ENCODE results near the gene PIEZO2. TPM values are rescaled to one million over a fixed set of nuclear protein-coding genes. Genes with fewer than 3 reads are reported as not detected.

The PIEZO2 gene
- polyA plus RNA-seq, 1 experiment = 4.6 TPM

DNA sequence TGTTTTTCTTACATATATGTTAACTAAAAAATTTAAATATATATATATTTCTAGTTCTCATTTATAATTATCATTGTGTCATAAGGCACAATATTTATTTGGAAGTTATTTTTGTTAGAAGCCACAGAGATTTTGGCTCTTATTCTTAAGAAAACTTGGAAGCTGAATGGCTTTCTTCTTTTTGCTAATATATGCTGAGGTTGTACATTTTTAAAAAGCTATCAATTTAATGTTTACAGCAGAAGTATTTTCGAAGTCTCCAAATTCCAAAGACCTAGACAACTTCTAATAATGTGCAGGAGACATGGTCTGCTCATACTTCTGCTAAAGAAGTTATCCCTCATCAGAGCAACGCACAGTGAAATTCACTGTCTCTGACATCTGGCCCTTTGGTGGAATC is 3.7 kb upstream of the PIEZO2 start:
- H3K36me3 ChIP-seq (ENCODE audit: control insufficient read depth, insufficient read depth, low read length) = no peaks in the 10 kb centered on the region
- DNase-seq (ENCODE audit: low read depth) = no peak
- no peak overlapping the region for H3K4me3 ChIP-seq (ENCODE audit: low read depth, low read length)
- H3K27me3 ChIP-seq (ENCODE audit: control insufficient read depth, insufficient read depth, low read length) = peaks cover 13% of the 10 kb centered on the region
- TF ChIP-seq, protein P1, sequence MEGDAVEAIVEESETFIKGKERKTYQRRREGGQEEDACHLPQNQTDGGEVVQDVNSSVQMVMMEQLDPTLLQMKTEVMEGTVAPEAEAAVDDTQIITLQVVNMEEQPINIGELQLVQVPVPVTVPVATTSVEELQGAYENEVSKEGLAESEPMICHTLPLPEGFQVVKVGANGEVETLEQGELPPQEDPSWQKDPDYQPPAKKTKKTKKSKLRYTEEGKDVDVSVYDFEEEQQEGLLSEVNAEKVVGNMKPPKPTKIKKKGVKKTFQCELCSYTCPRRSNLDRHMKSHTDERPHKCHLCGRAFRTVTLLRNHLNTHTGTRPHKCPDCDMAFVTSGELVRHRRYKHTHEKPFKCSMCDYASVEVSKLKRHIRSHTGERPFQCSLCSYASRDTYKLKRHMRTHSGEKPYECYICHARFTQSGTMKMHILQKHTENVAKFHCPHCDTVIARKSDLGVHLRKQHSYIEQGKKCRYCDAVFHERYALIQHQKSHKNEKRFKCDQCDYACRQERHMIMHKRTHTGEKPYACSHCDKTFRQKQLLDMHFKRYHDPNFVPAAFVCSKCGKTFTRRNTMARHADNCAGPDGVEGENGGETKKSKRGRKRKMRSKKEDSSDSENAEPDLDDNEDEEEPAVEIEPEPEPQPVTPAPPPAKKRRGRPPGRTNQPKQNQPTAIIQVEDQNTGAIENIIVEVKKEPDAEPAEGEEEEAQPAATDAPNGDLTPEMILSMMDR (IDR thresholded peaks at IDR 0.05; ENCODE audit: insufficient read depth, low read depth, low read length) = no peak
- CTCF ChIA-PET = interaction anchor here (0.9 to 5.2 kb wide), 9 partner anchors 22 to 593 kb away, joined by 3 to 38 read pairs (median 3); no protein-coding TSS in a partner anchor
- POLR2A ChIA-PET = no interaction called here

DNA sequence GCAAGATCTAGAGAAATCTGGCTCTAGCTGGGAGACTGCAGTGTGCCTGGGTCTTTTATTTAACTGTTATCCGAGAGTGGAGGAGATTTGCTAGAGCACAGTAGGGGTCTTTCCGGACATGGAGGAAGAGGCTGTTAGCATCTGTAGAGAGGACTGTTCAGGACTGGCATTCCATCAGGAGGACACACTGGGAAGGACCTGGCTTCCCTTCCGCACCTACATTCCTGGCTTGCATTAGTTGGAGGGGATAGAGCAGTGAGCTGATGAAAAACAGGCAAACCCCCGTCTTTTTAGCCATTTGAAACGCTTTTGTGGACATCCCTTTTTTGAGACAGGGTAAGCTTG is 874 bp upstream of the PIEZO2 start:
- TF ChIP-seq, protein P1 (IDR thresholded peaks at IDR 0.05; ENCODE audit: insufficient read depth, low read depth, low read length) = no peak
- POLR2A ChIA-PET = no interaction called here
- Histone ChIP-seq H3K36me3 (ENCODE audit: control insufficient read depth, insufficient read depth, low read length) (no peaks in the 10 kb centered on the region), H3K4me3 (ENCODE audit: low read depth, low read length) (no peak overlapping the region), H3K27me3 (ENCODE audit: control insufficient read depth, insufficient read depth, low read length) (peaks cover 33% of the 10 kb centered on the region)
- no peak for DNase-seq (ENCODE audit: low read depth)
- CTCF ChIA-PET = interaction anchor here (1.9 to 3.1 kb wide), 3 partner anchors 13 to 403 kb away, joined by 4 to 10 read pairs (median 4); no protein-coding TSS in a partner anchor

DNA sequence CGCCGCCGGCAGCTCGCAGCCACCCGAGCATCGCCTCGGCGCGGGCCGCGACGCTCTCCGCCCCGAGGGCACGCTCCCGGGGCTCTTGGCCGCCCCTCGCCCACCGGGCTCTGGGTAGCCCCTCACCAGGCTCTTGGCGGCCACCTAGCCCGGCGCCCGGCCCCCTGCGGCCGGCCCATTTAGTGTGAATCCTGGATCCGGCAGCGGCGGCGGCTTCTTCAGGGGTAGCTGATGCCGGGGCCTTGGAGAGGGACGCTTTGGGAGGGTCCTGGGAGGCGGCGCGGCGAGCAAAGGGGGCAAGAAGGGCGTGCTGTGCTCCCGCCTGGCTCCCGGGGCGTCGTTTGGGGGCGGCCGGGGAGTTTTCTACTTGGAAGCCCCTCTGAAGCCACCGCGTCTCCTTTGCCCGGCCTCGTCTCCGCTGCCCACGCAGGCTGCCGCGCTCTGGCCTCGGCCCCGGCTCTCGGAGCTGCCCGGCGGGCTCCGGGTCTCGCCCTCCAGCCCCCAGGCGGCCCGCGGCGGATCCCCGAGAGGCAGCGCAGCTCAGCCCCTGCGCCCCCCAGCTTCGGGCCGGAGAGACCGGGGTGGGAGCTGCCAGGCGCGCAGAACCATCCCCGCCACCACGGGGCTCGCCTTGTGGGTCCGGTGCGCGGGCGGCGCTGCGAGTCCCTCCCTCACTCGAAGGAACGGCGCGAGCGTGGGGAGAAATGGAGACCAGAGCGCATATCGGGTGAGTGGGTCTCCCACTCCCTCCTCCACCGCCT is 509 bp downstream of the PIEZO2 start:
- no peaks in the 10 kb centered on the region for H3K36me3 ChIP-seq (ENCODE audit: control insufficient read depth, insufficient read depth, low read length)
- H3K4me3 ChIP-seq (ENCODE audit: low read depth, low read length) = peak overlapping the region; percentile 41
- ChIA-PET CTCF (interaction anchor here (2.1 to 3.1 kb wide), 2 partner anchors 297 to 405 kb away, joined by 4 to 10 read pairs; no protein-coding TSS in a partner anchor), POLR2A (no interaction called here)
- H3K27me3 ChIP-seq (ENCODE audit: control insufficient read depth, insufficient read depth, low read length) = peaks cover 33% of the 10 kb centered on the region
- TF ChIP-seq, protein P1 (IDR thresholded peaks at IDR 0.05; ENCODE audit: insufficient read depth, low read depth, low read length) = no peak
- no peak for DNase-seq (ENCODE audit: low read depth)

DNA sequence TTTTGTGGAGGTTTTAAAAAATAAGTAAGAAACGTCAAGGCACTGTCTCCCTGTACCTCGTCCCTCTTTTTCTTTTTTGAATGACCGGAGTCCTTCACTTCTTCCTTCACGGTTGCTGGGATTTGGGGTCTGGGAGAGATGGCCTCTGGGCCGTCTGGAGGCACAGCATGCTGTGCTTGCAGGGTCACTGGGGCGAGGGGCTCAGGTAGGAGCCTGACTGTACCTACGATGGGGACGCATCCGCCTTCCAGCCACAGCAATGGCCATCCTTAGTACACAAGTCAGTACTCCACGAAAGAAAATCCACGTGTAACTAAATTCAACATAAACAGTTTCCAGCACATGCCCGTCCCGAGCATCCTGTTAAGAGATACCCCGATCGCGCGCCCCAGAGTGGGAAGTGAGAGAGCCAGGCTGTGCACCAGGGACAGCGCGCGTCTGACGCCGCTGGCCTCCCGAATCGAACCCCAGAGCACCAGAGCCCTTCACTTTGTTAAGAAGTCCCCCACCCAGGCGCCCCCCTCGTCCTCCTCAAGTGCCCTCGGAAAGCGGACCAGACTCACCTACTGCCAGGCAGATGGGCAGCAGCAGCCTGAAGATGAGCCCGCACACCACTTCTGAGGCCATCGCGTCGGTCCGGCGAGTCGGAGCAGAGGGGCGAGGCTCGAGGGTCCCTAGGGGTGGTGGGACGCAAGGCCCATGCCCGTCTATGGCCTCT is 1.2 kb downstream of the PIEZO2 start:
- Histone ChIP-seq H3K27me3 (ENCODE audit: control insufficient read depth, insufficient read depth, low read length) (peaks cover 33% of the 10 kb centered on the region), H3K36me3 (ENCODE audit: control insufficient read depth, insufficient read depth, low read length) (no peaks in the 10 kb centered on the region), H3K4me3 (ENCODE audit: low read depth, low read length) (peak overlapping the region; percentile 41)
- CTCF ChIA-PET = interaction anchor here (2.1 to 3.1 kb wide), 2 partner anchors 296 to 405 kb away, joined by 4 to 10 read pairs; no protein-coding TSS in a partner anchor
- no peak for DNase-seq (ENCODE audit: low read depth)
- TF ChIP-seq, protein P1 (IDR thresholded peaks at IDR 0.05; ENCODE audit: insufficient read depth, low read depth, low read length) = no peak
- POLR2A ChIA-PET = no interaction called here

DNA sequence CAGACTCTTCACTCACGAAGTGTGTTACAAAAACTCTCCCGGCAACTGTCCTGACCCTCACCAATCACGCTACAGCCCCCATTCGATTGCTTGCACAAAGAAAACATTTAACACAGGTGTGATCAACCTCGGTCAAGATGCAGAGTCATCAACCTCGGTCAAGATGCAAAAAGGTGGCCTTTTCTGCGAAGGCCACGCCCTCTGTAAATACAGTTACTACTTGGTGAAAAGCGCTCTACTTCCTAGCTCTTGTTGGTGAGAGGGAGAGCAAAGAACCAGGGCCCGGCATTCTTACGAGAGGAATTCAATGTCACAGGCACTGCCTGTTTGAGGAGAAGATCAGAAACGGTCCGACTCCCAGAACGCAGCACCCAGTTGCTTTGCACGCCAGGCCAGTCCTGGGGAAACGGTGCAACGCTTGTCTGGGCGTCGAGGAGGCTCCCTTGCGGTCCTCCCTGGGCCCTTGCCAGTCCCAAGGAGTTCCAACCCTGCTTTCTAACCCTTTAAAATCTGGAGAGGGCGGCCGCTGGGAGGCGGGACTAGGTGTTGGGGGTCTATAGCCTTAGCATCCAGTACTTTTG is 1.9 kb downstream of the PIEZO2 start:
- ChIA-PET CTCF (no interaction called here), POLR2A (no interaction called here)
- H3K4me3 ChIP-seq (ENCODE audit: low read depth, low read length) = no peak overlapping the region
- H3K27me3 ChIP-seq (ENCODE audit: control insufficient read depth, insufficient read depth, low read length) = peaks cover 33% of the 10 kb centered on the region
- TF ChIP-seq, protein P1 (IDR thresholded peaks at IDR 0.05; ENCODE audit: insufficient read depth, low read depth, low read length) = no peak
- DNase-seq (ENCODE audit: low read depth) = no peak
- no peaks in the 10 kb centered on the region for H3K36me3 ChIP-seq (ENCODE audit: control insufficient read depth, insufficient read depth, low read length)

All from BJ (cell line).